Measurements from ENCODE around the gene ASTN2. TPM values are rescaled to one million over a fixed set of nuclear protein-coding genes. Genes with fewer than 3 reads are reported as not detected.

Gene ASTN2
- total and polyA plus RNA-seq, 9 donors: 1.8 to 6.4 (median 3.2) TPM

DNA sequence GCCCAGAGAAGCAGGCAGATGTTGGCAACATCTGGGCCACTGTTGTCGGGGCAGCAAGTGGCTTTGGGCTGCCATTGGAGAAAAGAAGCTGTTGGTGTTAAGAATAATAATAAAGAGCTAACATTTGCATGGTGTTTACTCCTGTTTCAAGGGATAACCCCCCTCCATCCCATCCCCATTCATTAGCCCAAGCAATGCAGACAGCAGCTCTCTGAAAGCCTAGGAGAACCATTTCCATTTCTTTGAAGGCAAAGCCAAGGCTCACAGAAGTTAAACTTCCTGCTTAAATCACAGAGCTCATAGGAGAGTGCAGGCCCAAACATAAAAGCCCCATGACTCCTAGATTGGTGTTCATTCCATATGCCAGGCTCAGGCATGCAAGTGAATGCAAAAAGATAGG lies 175.4 kb downstream of the ASTN2 start:
- H3K4me3 ChIP-seq: no peak overlapping the region
- whole genome bisulfite sequencing, 3 donors: 86 to 87% (median 87%) methylated on average over 1 of the region's 1 CpG

GRCh38 chr9:117234103-117234502 lies 180.8 kb downstream of the ASTN2 start:
- Histone ChIP-seq H3K27me3 (no peaks in the 10 kb centered on the region), H3K9me3 (no peaks in the 10 kb centered on the region), H3K4me1 (ENCODE audit: insufficient read depth) (no peaks in the 10 kb centered on the region), H3K27ac (no peak overlapping the region), H3K4me3 (no peak overlapping the region), H3K36me3 (no peaks in the 10 kb centered on the region)
- no peak for DNase-seq
- 75 to 82% (median 77%) methylated on average over 6 of the region's 6 CpGs for WGBS, 3 donors
- intact Hi-C loops (cut with DNase I): no loop called here
- TF ChIP-seq, protein P1, sequence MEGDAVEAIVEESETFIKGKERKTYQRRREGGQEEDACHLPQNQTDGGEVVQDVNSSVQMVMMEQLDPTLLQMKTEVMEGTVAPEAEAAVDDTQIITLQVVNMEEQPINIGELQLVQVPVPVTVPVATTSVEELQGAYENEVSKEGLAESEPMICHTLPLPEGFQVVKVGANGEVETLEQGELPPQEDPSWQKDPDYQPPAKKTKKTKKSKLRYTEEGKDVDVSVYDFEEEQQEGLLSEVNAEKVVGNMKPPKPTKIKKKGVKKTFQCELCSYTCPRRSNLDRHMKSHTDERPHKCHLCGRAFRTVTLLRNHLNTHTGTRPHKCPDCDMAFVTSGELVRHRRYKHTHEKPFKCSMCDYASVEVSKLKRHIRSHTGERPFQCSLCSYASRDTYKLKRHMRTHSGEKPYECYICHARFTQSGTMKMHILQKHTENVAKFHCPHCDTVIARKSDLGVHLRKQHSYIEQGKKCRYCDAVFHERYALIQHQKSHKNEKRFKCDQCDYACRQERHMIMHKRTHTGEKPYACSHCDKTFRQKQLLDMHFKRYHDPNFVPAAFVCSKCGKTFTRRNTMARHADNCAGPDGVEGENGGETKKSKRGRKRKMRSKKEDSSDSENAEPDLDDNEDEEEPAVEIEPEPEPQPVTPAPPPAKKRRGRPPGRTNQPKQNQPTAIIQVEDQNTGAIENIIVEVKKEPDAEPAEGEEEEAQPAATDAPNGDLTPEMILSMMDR (IDR thresholded peaks at IDR 0.05): no peak
- TF ChIP-seq EP300 (IDR thresholded peaks at IDR 0.05): no peak

More for the DNA sequence above, 175.4 kb downstream of the ASTN2 start:
- no peak for TF ChIP-seq POLR2A (IDR thresholded peaks at IDR 0.05)
- TF ChIP-seq, protein P1 (IDR thresholded peaks at IDR 0.05): no peak
- TF ChIP-seq EP300 (IDR thresholded peaks at IDR 0.05): no peak
- intact Hi-C loops (cut with DNase I): no loop called here
- H3K27me3 ChIP-seq: no peaks in the 10 kb centered on the region
- no peak for DNase-seq
- no peaks in the 10 kb centered on the region for H3K36me3 ChIP-seq
- H3K9me3 ChIP-seq: no peaks in the 10 kb centered on the region
- no peaks in the 10 kb centered on the region for H3K4me1 ChIP-seq (ENCODE audit: insufficient read depth)
- no peak overlapping the region for H3K27ac ChIP-seq

GRCh38 chr9:117233016-117233415 lies 181.8 kb downstream of the ASTN2 start:
- no peaks in the 10 kb centered on the region for H3K36me3 ChIP-seq
- H3K4me1 ChIP-seq (ENCODE audit: insufficient read depth): no peaks in the 10 kb centered on the region
- no peak overlapping the region for H3K4me3 ChIP-seq
- TF ChIP-seq EP300 (IDR thresholded peaks at IDR 0.05) (no peak), POLR2A (IDR thresholded peaks at IDR 0.05) (no peak)
- TF ChIP-seq, protein P1 (IDR thresholded peaks at IDR 0.05): no peak
- no peak overlapping the region for H3K27ac ChIP-seq
- no peaks in the 10 kb centered on the region for H3K9me3 ChIP-seq
- WGBS, 3 donors: 62 to 72% (median 70%) methylated on average over 4 of the region's 4 CpGs
- intact Hi-C loops (cut with DNase I): no loop called here
- DNase-seq: no peak
- H3K27me3 ChIP-seq: no peaks in the 10 kb centered on the region

DNA sequence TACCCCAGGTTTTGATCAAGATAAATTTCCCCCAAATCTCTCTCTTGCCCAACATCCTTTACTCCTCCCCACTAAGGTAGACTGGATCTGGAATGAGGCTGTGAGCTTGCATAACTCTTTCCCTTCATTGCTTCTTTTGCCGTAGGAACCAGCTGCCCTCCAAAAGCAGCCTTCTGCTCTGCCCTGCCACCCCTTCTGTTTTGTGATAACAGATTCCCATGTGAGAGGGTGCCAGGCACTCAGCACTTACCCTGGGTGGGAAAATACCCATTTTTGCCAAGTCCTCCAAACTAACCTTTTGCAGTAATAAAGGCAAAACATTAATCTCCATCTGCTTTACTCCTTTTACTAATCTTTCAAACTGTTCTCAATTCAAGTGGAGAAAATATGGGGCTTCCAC lies 182.6 kb downstream of the ASTN2 start:
- H3K4me1 ChIP-seq (ENCODE audit: insufficient read depth): no peaks in the 10 kb centered on the region
- no peaks in the 10 kb centered on the region for H3K27me3 ChIP-seq
- intact Hi-C loops (cut with DNase I): no loop called here
- no peak for TF ChIP-seq EP300 (IDR thresholded peaks at IDR 0.05)
- TF ChIP-seq, protein P1 (IDR thresholded peaks at IDR 0.05): no peak
- TF ChIP-seq POLR2A (IDR thresholded peaks at IDR 0.05): no peak
- no peak for DNase-seq
- H3K4me3 ChIP-seq: no peak overlapping the region
- WGBS, 3 donors: 75 to 81% (median 80%) methylated on average over 1 of the region's 1 CpG
- H3K9me3 ChIP-seq: no peaks in the 10 kb centered on the region
- no peak overlapping the region for H3K27ac ChIP-seq
- H3K36me3 ChIP-seq: no peaks in the 10 kb centered on the region

DNA sequence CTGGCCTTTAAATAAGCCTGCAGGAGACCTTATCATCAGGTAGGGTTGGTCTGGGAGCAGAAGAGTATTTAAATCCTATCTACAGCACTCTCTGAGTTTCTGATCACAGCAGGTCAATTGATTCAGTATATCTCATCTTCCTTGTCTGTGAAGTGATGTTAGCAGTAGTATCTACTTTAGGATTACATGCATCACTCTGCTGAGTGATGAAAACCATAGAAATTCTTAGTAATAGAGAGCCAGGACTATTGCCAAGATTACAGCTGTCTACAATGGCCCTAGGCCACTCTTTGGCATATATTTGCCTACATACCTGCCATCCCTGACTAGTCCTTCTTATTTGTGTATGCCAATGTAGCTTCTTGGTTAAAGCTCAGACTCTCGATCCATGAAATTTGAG lies 183.8 kb downstream of the ASTN2 start:
- TF ChIP-seq, protein P1 (IDR thresholded peaks at IDR 0.05): no peak
- TF ChIP-seq EP300 (IDR thresholded peaks at IDR 0.05) (no peak), POLR2A (IDR thresholded peaks at IDR 0.05) (no peak)
- Histone ChIP-seq H3K4me1 (ENCODE audit: insufficient read depth) (no peaks in the 10 kb centered on the region), H3K36me3 (no peaks in the 10 kb centered on the region), H3K4me3 (no peak overlapping the region), H3K27me3 (no peaks in the 10 kb centered on the region), H3K27ac (no peak overlapping the region), H3K9me3 (no peaks in the 10 kb centered on the region)
- intact Hi-C loops (cut with DNase I): no loop called here
- WGBS, 3 donors: 41 to 60% (median 47%) methylated on average over 1 of the region's 1 CpG
- DNase-seq: no peak
